HG02852 (cell line): ENCODE results near the gene RSPH1.

Experiments used
- ATAC-seq: cut with Tn5 transposase; IDR thresholded peaks from one replicate; pipeline ENCODE4 v1.9.1; 2021; ENCODE audit warnings: mild to moderate bottlenecking, moderate library complexity; ENCODE audit not compliant: unreplicated experiment

The RSPH1 gene

DNA sequence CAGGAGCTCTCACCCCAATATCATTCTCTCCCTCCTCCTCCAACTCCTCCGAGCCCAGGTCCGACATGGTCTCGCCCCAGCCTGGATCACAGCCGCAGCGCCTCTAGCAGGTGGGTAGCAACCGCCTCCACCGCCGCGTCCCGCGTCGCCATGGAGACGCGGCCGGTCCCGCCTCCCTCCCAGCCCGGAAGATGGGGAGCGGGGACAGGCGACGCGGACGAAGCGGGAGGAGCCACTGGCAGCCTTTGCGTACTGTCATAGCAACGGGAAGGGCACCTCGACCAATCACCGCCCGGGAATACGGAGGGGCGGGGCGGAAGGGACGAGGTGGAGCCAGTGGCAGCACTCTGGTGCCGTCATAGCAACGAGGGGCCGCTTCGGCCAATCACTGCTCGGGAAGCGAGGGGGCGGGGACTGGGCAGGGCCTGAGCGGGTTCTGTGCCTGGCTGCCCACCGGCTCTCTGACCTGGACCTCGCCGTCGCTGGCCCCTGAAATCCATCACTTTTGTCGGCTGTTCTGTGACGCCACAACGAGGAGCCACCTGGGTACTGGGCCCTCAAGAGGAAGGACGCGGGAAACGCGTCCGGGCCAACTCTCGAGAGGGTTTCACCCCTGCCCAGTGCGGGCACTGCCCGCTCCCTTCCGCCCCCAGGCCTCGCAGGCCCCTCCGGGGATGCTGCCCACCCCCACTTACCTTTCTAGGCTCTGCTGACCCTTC lies at the start of gene RSPH1:
Gene RSPH1, minus strand, starts transcription at position 105 of the 719 bp plus-strand sequence. Its CDS starts 38 bp downstream, at position 67.
- ATAC-seq, result peak; percentile 97

DNA sequence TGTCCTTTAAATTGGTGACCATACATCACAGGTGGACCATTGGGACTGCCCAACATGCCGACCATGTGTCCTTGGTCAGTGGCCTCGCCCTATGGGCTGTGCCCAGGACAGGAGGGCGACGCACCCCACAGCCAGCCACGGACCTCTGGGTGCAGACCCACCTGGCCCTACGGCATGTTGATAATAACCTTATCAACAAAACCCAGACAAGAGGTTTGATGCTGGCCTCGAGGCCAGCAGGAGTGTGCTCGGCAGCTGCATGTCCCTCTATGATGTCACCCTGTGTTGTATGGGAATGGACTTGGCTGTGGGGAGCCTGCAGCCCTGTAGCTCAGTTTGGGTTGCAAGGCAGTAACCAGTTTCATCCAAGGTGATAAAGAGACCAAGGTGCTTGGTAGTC lies 49.7 kb upstream of the RSPH1 start:
- ATAC-seq, result no peak

DNA sequence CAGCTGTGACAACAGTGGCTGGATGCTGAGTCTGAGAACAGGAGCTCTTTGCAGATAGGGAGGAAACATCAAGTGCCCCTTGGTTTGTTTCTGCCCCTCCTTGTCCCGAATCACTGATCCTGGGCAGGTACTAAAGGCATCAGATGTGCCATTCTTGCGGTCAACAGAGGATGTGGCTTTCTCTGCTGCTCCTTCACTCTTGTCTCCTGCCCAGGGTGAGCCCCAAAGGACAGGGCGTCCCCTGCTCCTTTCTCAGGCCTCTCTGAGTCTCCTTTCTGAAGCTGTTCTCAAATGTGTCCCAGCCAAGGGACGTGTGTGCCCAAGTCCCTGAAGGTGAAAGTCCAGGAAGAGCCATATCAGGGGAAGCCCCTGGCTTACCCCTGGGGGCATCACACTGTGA lies 49.3 kb upstream of the RSPH1 start:
- no peak for ATAC-seq

DNA sequence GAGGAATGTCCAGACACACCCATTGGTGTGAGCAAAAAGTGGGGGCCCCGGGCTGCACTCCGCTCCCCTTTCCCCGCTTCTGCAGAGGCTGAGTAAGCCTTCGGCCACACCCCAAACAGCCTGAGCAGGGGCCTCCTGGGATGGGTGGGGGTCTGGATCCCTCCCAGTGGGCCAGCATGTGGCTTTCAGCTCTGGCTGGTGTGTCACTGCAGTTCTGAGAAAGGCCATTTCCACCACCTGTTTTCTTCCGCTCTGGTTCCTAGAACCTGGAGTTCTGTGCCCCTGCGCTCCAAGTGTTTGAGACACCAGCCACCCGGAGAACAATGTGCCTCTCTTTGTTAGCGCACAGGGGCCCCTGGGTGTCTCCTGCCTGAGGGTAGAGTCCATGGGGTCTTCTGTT lies 48.5 kb upstream of the RSPH1 start:
- ATAC-seq, result no peak

DNA sequence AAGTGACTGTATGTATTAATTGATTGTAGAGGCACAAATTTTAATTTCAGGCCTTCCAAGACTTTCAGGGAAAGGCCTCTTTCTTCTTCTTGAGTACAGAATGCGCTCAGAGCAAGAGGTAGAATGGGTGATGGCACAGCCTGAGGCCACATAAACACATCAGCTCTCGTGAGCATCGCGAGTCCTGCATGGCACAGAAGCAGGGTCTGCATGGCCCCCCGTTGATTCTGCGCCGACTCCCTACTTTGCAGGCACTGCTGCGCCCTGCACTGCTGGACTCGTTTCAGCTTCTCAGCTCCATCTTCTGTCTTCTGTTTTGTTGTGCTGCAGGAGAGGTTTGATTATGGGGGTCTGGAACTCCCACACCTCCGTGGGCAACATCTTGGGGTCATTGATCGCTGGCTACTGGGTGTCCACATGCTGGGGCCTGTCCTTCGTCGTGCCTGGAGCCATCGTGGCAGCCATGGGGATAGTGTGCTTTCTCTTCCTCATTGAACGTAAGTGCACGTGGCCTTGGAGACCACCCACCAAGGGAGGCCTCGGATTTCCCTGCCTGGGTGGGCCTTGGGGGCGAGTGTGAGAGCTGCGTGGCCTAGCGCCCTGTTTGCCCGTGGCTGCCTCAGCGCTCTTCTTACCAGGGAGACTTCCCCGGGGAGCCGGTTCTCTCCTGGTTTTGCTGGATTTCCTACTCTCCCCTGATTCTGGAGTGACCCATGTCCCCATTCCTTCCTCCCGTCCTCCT lies 47.3 kb upstream of the RSPH1 start:
- ATAC-seq, result no peak

DNA sequence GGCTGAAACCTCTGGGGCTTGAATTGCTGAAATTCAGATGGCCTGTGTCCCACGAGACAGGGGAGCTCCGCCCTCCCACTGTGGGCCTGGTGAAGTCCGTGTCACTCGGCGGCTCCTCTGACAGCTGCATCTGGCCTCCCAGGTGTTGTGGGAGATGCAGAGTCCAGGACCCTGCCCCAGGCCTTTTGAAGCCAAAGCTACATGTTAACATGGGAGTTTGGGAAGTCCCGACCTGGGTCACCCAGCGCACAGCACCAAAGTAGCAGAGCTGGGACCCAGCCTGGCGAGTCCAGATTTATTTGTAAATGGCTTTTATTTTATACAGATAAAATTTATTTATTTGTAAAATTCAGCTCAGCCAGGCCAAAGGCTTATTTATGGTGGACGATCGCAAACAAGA lies 46.6 kb upstream of the RSPH1 start:
- ATAC-seq, result no peak

DNA sequence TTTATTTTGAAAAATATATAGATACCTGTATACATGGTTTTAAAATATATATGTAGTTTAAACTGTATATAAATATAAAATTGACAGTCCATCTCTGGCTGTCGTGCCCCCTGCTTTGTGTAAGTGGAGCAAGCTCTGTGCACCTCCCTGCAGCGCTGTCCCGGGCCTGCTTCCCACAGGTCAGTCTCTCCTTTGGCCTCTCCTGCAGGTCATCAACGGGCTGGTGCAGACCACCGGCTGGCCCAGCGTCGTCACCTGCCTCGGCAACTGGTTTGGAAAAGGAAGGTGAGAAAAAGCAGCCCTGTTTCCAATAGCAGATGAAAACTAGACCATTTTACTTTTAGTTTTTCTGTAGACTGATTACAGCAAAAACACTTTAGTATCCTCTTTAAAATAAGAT lies 46.2 kb upstream of the RSPH1 start:
- ATAC-seq, result no peak

DNA sequence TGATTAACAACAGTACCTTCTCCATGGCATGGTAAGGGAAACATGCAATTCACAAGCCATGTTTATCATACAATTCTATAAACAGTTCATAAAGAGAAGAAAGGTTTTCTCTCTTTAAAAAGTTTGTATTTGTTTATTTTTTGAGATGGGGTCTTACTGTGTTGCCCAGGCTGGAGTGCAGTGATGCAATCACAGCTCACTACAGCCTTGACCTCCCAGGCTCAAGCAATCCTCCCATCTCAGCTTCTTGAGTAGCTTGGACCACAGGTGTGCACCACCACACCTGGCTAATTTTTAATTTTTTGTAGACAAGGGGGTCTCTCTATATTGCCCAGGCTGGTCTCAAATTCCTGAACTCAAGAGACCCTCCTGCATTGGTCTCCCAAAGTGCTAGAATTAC lies 45.6 kb upstream of the RSPH1 start:
- no peak for ATAC-seq

DNA sequence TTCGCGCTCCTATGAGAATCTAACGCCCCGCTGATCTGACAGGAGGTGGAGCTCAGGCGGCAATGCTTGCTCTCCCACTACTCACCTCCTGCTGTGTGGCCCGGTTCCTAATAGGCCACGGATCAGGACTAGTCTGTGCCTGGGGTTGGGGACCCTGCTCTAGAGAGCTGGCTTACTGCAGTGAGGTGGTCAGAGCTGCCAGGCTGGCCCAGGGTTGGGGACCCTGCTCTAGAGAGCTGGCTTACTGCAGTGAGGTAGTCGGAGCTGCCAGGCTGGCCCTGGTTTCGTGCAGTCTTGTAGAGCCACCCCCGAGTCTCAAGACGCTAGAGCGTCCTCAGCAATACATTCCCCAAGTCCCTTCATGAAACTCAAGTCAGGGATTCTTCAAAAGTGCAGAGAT lies 45.1 kb upstream of the RSPH1 start:
- no peak for ATAC-seq

DNA sequence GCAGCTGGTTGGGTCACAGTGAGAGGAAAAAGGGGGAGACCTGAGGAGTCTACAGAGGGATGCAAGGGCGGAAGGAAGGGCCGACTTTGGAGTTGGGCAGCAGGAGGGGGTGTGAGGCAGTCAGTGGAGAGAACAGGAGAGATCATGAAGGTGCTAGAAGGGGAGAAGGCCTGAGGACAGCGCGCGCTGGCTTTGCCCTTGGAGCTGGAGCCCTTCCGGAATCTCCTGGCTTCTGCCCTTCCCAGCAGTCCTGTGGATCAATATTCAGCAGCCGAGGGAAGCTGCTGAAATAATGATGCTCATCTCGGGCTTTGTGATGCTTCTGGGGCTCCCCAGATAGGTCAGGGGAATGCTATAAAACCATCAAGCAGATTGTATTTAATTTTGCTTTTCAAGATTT lies 44.4 kb upstream of the RSPH1 start:
- ATAC-seq, result no peak

DNA sequence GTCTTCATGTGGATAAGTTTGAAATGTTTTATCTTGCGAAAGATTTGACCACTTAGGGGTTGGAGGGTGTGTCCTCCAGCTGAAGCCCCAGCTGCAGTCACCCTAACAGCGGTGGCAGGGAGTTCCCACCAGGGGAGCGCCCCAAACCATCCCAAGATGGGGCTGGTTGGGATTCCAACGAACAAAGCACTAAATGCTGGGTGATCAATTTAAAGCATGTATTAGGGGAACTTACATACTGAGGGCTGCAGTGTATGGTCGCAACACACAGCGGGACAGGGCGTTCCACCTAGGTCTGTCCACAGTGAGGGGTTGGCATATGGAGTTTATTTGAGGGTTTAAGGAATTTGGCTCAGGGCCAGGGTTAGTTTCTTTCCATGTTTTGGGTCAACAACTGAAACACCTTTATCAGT lies 43.9 kb upstream of the RSPH1 start:
- ATAC-seq, result no peak

DNA sequence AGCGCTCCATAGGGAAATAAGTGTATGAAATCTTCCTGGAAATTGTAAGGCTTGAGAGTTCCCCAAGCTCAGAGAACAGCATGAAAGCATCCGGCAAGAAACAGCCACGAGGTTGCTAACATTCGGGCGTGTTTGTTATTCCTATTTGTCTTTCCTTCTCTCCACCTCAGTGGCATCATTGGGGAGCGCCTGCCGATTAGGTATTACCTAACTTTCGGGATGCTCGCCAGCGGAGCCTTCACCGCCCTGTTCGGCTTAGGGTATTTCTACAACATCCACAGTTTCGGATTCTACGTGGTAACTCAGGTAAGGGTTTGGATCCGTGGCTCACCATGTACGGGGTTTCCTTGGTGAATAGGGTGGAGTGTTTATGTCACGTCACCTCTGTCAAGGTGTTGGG lies 43.3 kb upstream of the RSPH1 start:
- ATAC-seq, result no peak

DNA sequence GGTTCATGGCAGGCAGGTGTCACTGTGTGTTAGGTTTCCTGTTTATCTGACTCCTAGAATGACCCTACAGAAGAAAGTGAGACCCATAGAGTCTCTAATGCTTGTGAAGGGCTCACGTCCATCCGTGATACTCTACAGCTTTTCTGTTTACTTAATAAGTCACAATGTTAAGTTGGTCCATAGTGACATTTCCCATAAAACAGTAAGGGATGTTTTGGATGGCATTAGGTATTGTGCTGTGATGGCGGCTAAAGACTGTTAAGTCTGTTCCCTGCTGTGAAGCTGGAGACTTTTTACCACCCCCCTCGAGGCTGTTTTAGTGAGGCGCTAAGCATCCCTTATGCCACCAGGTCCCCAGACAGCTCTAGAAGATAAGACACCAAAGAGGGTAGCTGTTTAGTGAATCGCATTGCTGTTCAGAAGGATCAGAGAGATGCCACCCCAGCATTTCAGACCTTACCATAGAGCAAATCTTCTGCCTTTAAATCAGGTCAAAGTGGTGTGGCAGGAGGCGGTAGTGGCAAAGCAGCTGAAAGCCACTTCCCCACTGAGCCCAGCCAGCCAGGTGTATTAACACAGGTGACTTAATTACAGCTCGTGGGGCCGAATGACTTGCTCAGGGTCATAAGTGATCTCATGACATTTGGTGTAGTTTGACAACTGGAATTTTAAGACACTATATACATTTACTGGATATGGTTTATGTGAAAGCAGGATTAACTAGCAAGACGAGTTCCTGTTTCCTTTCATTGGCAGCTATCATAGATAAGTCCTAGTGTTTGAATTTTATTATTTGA lies 42.7 kb upstream of the RSPH1 start:
- ATAC-seq, result no peak

DNA sequence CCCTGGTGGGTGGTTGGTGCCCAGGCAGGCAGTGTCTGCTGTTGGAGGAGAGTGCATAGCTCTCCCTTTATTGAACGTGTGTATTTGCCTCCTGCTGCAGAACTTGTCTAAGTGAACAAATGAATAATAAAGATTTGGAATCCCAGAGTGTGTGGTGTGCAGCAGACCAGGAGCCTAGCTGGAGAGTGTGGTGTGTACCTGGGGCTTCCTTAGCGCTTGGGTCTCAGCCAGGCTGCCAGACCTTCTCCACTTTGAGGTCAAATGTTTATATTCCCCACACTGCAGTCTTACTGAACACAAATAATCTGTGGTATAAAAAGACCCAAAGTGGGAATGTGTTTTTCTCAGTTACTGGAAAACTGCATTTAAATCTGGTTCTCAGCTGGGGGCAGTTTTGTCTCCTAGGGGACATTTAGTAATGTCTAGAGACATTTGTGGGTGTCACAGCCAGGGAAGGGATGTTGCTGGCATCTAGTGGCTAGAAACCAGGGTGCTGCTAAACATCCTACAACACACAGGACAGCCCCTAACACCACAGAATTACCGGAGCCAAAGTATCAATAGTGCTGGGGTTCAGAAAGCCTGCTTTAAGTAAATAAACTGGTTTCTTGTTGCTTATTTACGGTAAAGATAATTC lies 41.2 kb upstream of the RSPH1 start:
- ATAC-seq, result no peak

DNA sequence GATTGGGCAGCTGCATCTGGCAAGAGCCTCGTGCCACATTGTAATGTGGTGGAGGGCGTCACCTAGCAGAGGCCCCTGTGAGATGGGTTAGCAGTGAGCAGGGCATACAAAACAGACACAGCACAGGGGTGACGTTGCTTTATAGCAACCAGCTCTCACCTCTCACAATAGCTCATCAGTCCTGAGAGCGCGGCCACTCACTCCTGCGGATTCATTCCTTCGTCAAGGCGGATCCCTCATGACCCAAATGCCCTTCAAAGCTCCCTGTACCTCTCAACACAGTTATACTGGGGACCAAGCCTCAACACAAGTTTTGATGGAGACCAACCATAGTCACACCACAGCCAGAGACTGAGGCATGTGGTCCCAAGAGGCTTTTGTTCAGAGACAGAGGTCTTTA lies 40.6 kb upstream of the RSPH1 start:
- no peak for ATAC-seq

DNA sequence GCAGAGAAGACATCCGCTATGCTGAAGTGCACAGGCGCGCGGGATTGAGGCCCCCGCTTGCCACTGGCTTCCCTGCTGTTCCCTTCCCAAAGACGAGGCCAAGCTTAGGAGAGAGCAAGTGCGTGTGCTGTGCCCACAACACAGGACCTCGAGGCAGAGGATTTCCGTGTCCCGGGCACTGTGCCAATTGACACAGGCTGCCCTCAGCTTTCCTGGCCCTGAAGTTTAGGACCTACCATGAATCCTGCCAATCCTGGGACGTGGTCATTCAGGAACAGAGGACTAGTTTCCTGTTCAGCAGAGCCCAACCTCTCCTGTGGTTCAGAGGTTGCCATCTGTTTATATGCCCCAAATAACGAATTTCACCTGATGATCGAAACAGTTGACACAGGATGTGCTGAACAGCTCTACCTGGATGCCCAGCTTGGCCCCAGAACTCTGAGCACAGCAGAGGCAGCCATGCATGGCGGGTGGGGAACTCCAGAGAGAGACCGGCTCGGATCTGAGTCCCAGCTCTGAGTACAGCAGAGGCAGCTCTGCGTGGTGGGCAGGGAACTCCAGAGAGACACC lies 39.7 kb upstream of the RSPH1 start:
- ATAC-seq, result peak; percentile 43

DNA sequence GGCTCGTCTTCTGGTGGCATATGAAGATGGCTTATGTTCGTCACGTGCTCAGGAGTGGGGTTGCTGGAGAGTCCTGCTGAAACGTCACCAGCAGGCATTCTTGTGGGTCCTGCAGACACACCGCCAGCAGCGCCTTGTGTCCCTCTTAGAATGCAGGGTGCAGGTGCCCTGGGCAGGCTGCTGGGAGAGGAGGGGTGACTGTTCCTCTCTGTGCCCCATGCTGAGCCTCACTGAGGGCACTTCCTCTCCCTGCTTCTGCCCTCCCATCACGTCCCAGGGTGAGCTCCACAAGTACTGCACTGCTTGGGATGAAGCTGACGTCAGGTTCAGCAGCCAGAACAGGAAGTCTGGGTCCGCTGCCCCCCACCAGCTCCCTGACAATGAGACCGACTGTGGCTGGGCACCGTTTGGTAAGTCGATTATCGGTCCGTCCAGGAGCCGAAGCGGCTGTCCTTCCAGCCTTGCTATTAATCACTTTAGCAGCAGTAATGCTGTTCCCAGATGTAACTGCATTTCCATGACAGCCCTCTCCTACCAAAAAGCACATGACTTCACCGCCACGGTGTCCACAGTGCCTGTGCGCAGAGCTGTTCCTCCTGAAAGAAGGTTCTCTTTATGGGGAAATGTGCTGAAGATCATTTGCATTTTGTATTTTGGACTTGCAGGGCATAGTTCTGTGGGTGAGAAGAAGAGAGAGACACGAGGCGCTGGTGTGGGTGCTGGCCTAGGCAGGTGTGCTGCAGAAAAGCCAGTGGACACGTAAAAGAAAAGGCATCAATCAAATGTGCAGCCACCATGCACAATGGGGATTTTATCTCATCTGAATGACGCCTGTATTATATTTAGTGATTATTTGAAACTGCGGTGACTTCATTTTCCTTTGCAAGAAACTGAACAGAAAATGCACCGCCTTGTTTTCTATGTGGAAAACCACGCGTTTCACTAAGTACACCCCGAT lies 38.7 kb upstream of the RSPH1 start:
- peak; percentile 45 for ATAC-seq

DNA sequence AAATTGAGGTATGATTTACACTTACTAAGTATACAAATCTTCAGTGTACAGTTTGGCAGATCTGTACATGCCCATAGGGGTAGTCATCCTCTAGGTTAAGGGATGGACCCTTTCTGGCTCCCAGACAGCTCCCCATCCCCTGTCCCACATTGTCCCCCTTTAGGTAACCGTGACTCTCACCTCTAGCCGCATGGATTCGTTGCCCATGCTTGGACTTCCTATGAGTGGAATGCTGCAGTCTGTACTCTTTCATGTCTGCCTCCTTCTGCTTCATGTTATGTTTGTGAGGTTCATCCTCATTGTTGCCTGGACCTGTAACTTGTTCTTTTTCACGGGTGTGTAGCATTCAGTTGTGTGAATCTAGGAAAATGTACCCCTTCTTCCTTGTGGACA lies 37.9 kb upstream of the RSPH1 start:
- ATAC-seq, result no peak

DNA sequence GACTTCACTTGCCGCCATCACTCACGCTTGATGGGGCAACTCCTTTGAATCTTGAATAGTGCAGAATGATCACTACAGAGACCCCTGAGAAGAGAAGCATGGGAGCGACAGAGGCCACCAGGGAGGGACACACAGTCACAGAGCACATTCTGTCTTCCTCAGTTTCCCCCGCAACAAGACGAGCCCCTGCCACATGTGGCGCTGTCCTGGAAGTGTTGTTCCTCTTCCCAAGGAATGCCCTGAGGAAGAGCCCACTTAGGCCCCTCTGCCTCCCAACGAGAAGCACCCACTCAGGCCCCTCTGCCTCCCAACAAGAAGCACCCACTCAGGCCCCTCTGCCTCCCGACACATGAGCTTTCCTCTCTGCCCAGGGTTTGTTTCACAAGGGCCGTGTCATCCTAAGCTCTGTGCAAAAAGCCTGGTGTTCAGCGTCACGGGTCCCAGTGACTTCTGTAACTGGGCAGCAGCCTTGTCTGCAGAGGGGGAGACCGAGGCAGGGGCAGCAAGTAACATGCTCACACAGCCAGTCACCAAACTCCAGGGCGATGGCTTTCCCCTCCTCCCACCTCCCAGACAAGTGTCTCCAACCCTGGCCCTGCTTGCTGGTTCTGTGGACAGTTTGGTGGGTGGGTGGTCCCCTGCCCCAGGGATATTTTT lies 37.4 kb upstream of the RSPH1 start:
- ATAC-seq, result no peak
